ENCODE measurements around the gene SMAP2. TPM values are rescaled to one million over a fixed set of nuclear protein-coding genes. Genes with fewer than 3 reads are reported as not detected.

SMAP2 gene
- polyA plus RNA-seq, 3 donors, result 302 to 382 (median 359) TPM

- WGBS (ENCODE audit: insufficient coverage), result no CpG with 5 or more reads among the region's 3 CpGs
- H3K27ac ChIP-seq (ENCODE audit: low read depth in 1 of 2, low read length in 2 of 2), result peak overlapping the region; percentile 34 to 90
- no peaks in the 10 kb centered on the region for H4K20me1 ChIP-seq (ENCODE audit: insufficient read depth, low read length)
- TF ChIP-seq CTCF (IDR thresholded peaks at IDR 0.05), result no peak
- intact Hi-C loops (cut with micrococcal nuclease), result loop anchor here in 1 of 2 donors (5.0 kb wide), 1 partner anchor 49 kb away; no protein-coding TSS in a partner anchor
- peak overlapping the region; percentile 59 for H3K4me2 ChIP-seq (replicated peaks; ENCODE audit: extremely low read depth, low read length, poor library complexity, severe bottlenecking)
- peak overlapping the region in 1 of 3 experiments; percentile 65 for H3K4me3 ChIP-seq (replicated peaks in 1 of 3; ENCODE audit: low read depth in 2 of 3, low read length in 3 of 3)
- Mint-ChIP-seq H3K36me3 (peaks cover 42 to 65% of the 10 kb centered on the region in 2 donors), H3K27me3 (ENCODE audit: low read depth in 3 of 3) (peaks cover 0 to 2% (median 0%) of the 10 kb centered on the region in 3 donors), H3K27ac (peak overlapping the region; percentile 69 to 97 (median 93)), H3K4me3 (peak overlapping the region in 1 of 2 donors; percentile 46), H3K9me3 (no peaks in the 10 kb centered on the region), H3K4me1 (peaks cover 92% of the 10 kb centered on the region)
- no peak overlapping the region for H3K9ac ChIP-seq (ENCODE audit: insufficient read depth, low read length, poor library complexity, severe bottlenecking)
- H3K4me1 ChIP-seq (ENCODE audit: control insufficient read depth in 1 of 2, insufficient read depth in 2 of 2, low read length in 2 of 2), result peaks cover 98 to 100% of the 10 kb centered on the region in 2 donors
- no peaks in the 10 kb centered on the region for H3K9me3 ChIP-seq (replicated peaks in 1 of 2; ENCODE audit: control insufficient read depth in 1 of 2, insufficient read depth in 1 of 2, low read length in 2 of 2)
- H3K27me3 ChIP-seq (ENCODE audit: control insufficient read depth in 2 of 2, insufficient read depth in 2 of 2, low read length in 2 of 2), result no peaks in the 10 kb centered on the region
- H2AFZ ChIP-seq (ENCODE audit: insufficient read depth, low read depth, low read length, poor library complexity, severe bottlenecking), result no peak overlapping the region
- DNase-seq, result no peak
- peaks cover 10 to 14% of the 10 kb centered on the region in 2 donors for H3K36me3 ChIP-seq (replicated peaks in 1 of 2; ENCODE audit: control insufficient read depth in 1 of 2, insufficient read depth in 2 of 2, low read length in 2 of 2)
- peaks cover 98% of the 10 kb centered on the region for H3K79me2 ChIP-seq (ENCODE audit: insufficient read depth, low read length)
Measured at GRCh38 chr1:40390857-40391256, 17.3 kb downstream of the SMAP2 start.

- DNase-seq, result no peak
- no peaks in the 10 kb centered on the region for H3K27me3 ChIP-seq (ENCODE audit: control insufficient read depth in 2 of 2, insufficient read depth in 2 of 2, low read length in 2 of 2)
- H3K4me3 ChIP-seq (replicated peaks in 1 of 3; ENCODE audit: low read depth in 2 of 3, low read length in 3 of 3), result peak overlapping the region in 1 of 3 experiments; percentile 65
- peaks cover 97 to 100% of the 10 kb centered on the region in 2 donors for H3K4me1 ChIP-seq (ENCODE audit: control insufficient read depth in 1 of 2, insufficient read depth in 2 of 2, low read length in 2 of 2)
- peak overlapping the region; percentile 59 for H3K4me2 ChIP-seq (replicated peaks; ENCODE audit: extremely low read depth, low read length, poor library complexity, severe bottlenecking)
- H3K27me3 Mint-ChIP-seq (ENCODE audit: low read depth in 3 of 3), result peaks cover 0 to 2% (median 0%) of the 10 kb centered on the region in 3 donors
- intact Hi-C loops (cut with micrococcal nuclease), result loop anchor here in 1 of 2 donors (5.0 kb wide), 1 partner anchor 49 kb away; no protein-coding TSS in a partner anchor
- H3K27ac ChIP-seq (ENCODE audit: low read depth in 1 of 2, low read length in 2 of 2), result peak overlapping the region; percentile 42 to 90
- peaks cover 100% of the 10 kb centered on the region for H3K79me2 ChIP-seq (ENCODE audit: insufficient read depth, low read length)
- H3K9me3 ChIP-seq (replicated peaks in 1 of 2; ENCODE audit: control insufficient read depth in 1 of 2, insufficient read depth in 1 of 2, low read length in 2 of 2), result no peaks in the 10 kb centered on the region
- no peak for TF ChIP-seq CTCF (IDR thresholded peaks at IDR 0.05)
- peaks cover 10 to 14% of the 10 kb centered on the region in 2 donors for H3K36me3 ChIP-seq (replicated peaks in 1 of 2; ENCODE audit: control insufficient read depth in 1 of 2, insufficient read depth in 2 of 2, low read length in 2 of 2)
- peak overlapping the region; percentile 68 to 97 (median 89) for H3K27ac Mint-ChIP-seq
- H3K4me3 Mint-ChIP-seq, result peak overlapping the region in 1 of 2 donors; percentile 59
- H3K4me1 Mint-ChIP-seq, result peaks cover 92% of the 10 kb centered on the region
- H2AFZ ChIP-seq (ENCODE audit: insufficient read depth, low read depth, low read length, poor library complexity, severe bottlenecking), result no peak overlapping the region
- no peak overlapping the region for H3K9ac ChIP-seq (ENCODE audit: insufficient read depth, low read length, poor library complexity, severe bottlenecking)
- WGBS (ENCODE audit: insufficient coverage), result no CpG with 5 or more reads among the region's 1 CpG
- no peaks in the 10 kb centered on the region for H3K9me3 Mint-ChIP-seq
- H3K36me3 Mint-ChIP-seq, result peaks cover 42 to 66% of the 10 kb centered on the region in 2 donors
- H4K20me1 ChIP-seq (ENCODE audit: insufficient read depth, low read length), result no peaks in the 10 kb centered on the region
Measured at GRCh38 chr1:40391688-40392145, 18.2 kb downstream of the SMAP2 start.

Data from CD14-positive monocyte (primary cell).